Femur (tissue), 1 donor: Measurements from ENCODE around the gene LYSMD2.
A peak's percentile ranks its signal among the peaks of the same experiment; 100 is the strongest.
"Not testable (repeated sequence)": the region's sequence is repeated elsewhere in the genome, so short reads cannot be mapped to it uniquely, and the experiment has no call there.

Experiments
- DNase-seq: peaks from one replicate; pipeline ENCODE4 v3.0.0-alpha.2; 2017

Gene LYSMD2

GRCh38 chr15:51737522-51738305 is at the start of gene LYSMD2:
LYSMD2 (minus strand) TSS chr15:51737655; CDS start chr15:51737622, 33 bp downstream.
- peak; percentile 86 for DNase-seq

- not testable (repeated sequence) for DNase-seq
Observed at GRCh38 chr15:51787130-51787529, 49.7 kb upstream of the LYSMD2 start.

GRCh38 chr15:51783967-51784366 is 46.5 kb upstream of the LYSMD2 start:
- DNase-seq, result no peak

- no peak for DNase-seq
Observed at GRCh38 chr15:51782357-51782896, 45.0 kb upstream of the LYSMD2 start.

GRCh38 chr15:51781506-51781905 is 44.1 kb upstream of the LYSMD2 start:
- DNase-seq, result no peak

- DNase-seq, result no peak
Observed at GRCh38 chr15:51780636-51781035, 43.2 kb upstream of the LYSMD2 start.

GRCh38 chr15:51776952-51777569 is 39.6 kb upstream of the LYSMD2 start:
- DNase-seq, result peak; percentile 74

GRCh38 chr15:51775967-51776816 is 38.7 kb upstream of the LYSMD2 start:
- peak; percentile 37 for DNase-seq

GRCh38 chr15:51774916-51775315 is 37.5 kb upstream of the LYSMD2 start:
- DNase-seq, result no peak

GRCh38 chr15:51771773-51772172 is 34.3 kb upstream of the LYSMD2 start:
- DNase-seq, result no peak

GRCh38 chr15:51770902-51771301 is 33.4 kb upstream of the LYSMD2 start:
- no peak for DNase-seq

GRCh38 chr15:51768018-51768417 is 30.6 kb upstream of the LYSMD2 start:
- no peak for DNase-seq

GRCh38 chr15:51766341-51766740 is 28.9 kb upstream of the LYSMD2 start:
- DNase-seq, result no peak

- DNase-seq, result no peak
Observed at GRCh38 chr15:51765751-51766150, 28.3 kb upstream of the LYSMD2 start.

GRCh38 chr15:51760805-51761204 is 23.4 kb upstream of the LYSMD2 start:
- DNase-seq, result no peak

GRCh38 chr15:51759557-51760070 is 22.2 kb upstream of the LYSMD2 start:
- peak; percentile 61 for DNase-seq

- DNase-seq, result peak; percentile 65
Observed at GRCh38 chr15:51758645-51759044, 21.2 kb upstream of the LYSMD2 start.

GRCh38 chr15:51757450-51757849 is 20.0 kb upstream of the LYSMD2 start:
- DNase-seq, result no peak

GRCh38 chr15:51756482-51756881 is 19.0 kb upstream of the LYSMD2 start:
- no peak for DNase-seq

- DNase-seq, result no peak
Observed at GRCh38 chr15:51755790-51756189, 18.3 kb upstream of the LYSMD2 start.

- no peak for DNase-seq
Observed at GRCh38 chr15:51754267-51754666, 16.8 kb upstream of the LYSMD2 start.

GRCh38 chr15:51752888-51753287 is 15.4 kb upstream of the LYSMD2 start:
- no peak for DNase-seq
